ENCODE measurements around the gene BCOR.

Gene BCOR

GRCh38 chrX:40081679-40082068, 16.1 kb downstream of the BCOR start:
- Histone ChIP-seq H3K9ac (ENCODE audit: low read length) (no peak overlapping the region), H3K18ac (ENCODE audit: low read depth in 1 of 2, low read length in 2 of 2) (no peak overlapping the region), H3K27me3 (ENCODE audit: control insufficient read depth in 1 of 2, insufficient read depth in 1 of 2, low read length in 2 of 2) (peaks cover 0 to 47% of the 10 kb centered on the region in 2 experiments), H3K27ac (ENCODE audit: low read length, poor library complexity, severe bottlenecking) (no peak overlapping the region), H4K8ac (ENCODE audit: low read length) (no peak overlapping the region), H3K23ac (ENCODE audit: low read length in 2 of 2) (no peak overlapping the region), H2BK120ac (ENCODE audit: low read depth, low read length) (no peak overlapping the region), H3K9me3 (ENCODE audit: control insufficient read depth, low read length) (no peaks in the 10 kb centered on the region), H3K4ac (ENCODE audit: low read depth in 1 of 2, low read length in 2 of 2) (no peak overlapping the region), H2AFZ (ENCODE audit: low read depth, low read length) (no peak overlapping the region), H3K4me1 (ENCODE audit: control insufficient read depth, insufficient read depth, low read depth, low read length) (peaks cover 33% of the 10 kb centered on the region), H2BK15ac (ENCODE audit: low read depth, poor library complexity, severe bottlenecking) (no peak overlapping the region), H3K14ac (ENCODE audit: low read length in 2 of 2) (no peak overlapping the region), H3K4me3 (ENCODE audit: insufficient read depth in 1 of 2, low read depth in 1 of 2, low read length in 2 of 2) (no peak overlapping the region), H2AK5ac (ENCODE audit: low read length, severe bottlenecking) (no peak overlapping the region), H3K36me3 (ENCODE audit: control insufficient read depth in 1 of 2, insufficient read depth in 2 of 2, low read depth in 1 of 2, low read length in 2 of 2) (peaks cover 0 to 21% of the 10 kb centered on the region in 2 experiments), H2BK12ac (ENCODE audit: low read length in 2 of 2) (no peak overlapping the region), H4K91ac (ENCODE audit: low read length) (no peak overlapping the region), H2BK5ac (ENCODE audit: low read depth, low read length, poor library complexity, severe bottlenecking) (no peak overlapping the region), H3K79me1 (replicated peaks; ENCODE audit: low read length, poor library complexity, severe bottlenecking) (peaks cover 9% of the 10 kb centered on the region), H3K4me2 (ENCODE audit: low read length, poor library complexity, severe bottlenecking) (no peak overlapping the region)
- WGBS, result 56% methylated on average over 3 of the region's 4 CpGs
- DNase-seq, result no peak

DNA sequence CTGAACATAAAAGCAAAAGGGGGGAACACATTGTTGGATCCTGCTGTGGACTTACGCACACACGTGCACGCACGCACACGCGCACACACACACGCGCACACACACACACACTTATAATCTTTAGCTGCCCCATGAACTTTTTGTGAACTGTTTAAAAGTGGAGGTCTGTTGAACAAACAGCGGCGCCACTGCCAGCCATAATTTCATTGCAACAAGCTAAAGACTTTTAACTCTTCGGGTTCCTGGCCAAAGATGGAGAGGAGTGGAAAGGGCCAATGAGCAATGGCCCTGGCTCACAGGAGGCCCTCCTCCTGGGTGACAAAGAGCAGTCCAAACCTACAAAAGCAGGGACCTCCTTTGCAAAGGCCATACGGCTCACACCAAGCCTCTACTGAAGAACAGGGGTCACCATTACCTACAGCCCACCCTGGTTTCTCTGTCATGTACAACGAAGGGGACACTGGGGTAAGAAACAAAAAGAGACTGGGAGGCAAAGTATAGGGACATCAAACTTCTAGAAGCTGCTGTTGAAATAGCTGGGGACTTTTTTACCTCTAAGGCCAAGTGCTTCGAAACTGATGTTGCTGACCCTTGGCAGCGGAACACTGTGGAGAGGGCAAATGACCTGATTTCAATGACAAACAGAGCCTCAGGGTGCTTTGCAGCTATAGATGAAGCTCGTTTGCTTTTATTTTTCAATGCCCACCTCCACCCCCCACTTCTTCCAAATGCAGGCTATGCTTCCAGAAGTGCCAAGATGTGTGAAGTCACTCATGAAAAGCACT, 16.7 kb downstream of the BCOR start:
- no peak overlapping the region for H2BK120ac ChIP-seq (ENCODE audit: low read depth, low read length)
- WGBS, result 75% methylated on average over 7 of the region's 16 CpGs

DNA sequence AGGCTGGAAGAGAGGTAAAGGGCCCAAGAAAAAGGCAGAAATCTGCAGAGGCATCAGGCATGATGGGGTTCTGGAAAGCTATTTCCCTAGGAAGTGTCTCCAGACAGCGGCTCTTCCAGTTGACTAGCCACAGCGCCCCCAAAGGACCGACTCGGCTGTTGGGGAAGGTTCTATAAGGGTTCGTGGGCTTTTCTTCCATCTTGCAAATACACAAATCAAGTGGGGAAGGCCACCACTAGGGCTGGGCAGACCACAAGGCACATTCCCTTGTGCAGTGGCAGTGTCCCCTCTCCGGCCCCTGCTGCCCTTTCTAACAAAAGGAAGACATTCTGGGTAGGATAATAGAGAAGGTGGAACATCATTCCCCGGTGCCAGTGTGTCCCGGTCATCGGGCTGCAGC, 18.2 kb downstream of the BCOR start:
- H2AFZ ChIP-seq (ENCODE audit: low read depth, low read length), result no peak overlapping the region
- H3K4me2 ChIP-seq (ENCODE audit: low read length, poor library complexity, severe bottlenecking), result no peak overlapping the region
- no peak overlapping the region for H3K23ac ChIP-seq (ENCODE audit: low read length in 2 of 2)
- H3K4me3 ChIP-seq (ENCODE audit: insufficient read depth in 1 of 2, low read depth in 1 of 2, low read length in 2 of 2), result no peak overlapping the region
- H4K8ac ChIP-seq (ENCODE audit: low read length), result no peak overlapping the region
- no peak overlapping the region for H3K9ac ChIP-seq (ENCODE audit: low read length)
- H3K36me3 ChIP-seq (ENCODE audit: control insufficient read depth in 1 of 2, insufficient read depth in 2 of 2, low read depth in 1 of 2, low read length in 2 of 2), result peaks cover under 1 to 28% of the 10 kb centered on the region in 2 experiments
- H4K91ac ChIP-seq (ENCODE audit: low read length), result no peak overlapping the region
- no peak overlapping the region for H3K14ac ChIP-seq (ENCODE audit: low read length in 2 of 2)
- no peak overlapping the region for H2BK5ac ChIP-seq (ENCODE audit: low read depth, low read length, poor library complexity, severe bottlenecking)
- no peak overlapping the region for H2BK15ac ChIP-seq (ENCODE audit: low read depth, poor library complexity, severe bottlenecking)
- no peak for DNase-seq
- no peak overlapping the region for H2BK120ac ChIP-seq (ENCODE audit: low read depth, low read length)
- H2BK12ac ChIP-seq (ENCODE audit: low read length in 2 of 2), result no peak overlapping the region
- H3K4ac ChIP-seq (ENCODE audit: low read depth in 1 of 2, low read length in 2 of 2), result no peak overlapping the region
- no peak overlapping the region for H3K18ac ChIP-seq (ENCODE audit: low read depth in 1 of 2, low read length in 2 of 2)
- H3K27ac ChIP-seq (ENCODE audit: low read length, poor library complexity, severe bottlenecking), result no peak overlapping the region
- H3K4me1 ChIP-seq (ENCODE audit: control insufficient read depth, insufficient read depth, low read depth, low read length), result peaks cover 25% of the 10 kb centered on the region
- peaks cover 0 to 39% of the 10 kb centered on the region in 2 experiments for H3K27me3 ChIP-seq (ENCODE audit: control insufficient read depth in 1 of 2, insufficient read depth in 1 of 2, low read length in 2 of 2)
- 72% methylated on average over 5 of the region's 9 CpGs for WGBS
- peaks cover 12% of the 10 kb centered on the region for H3K79me1 ChIP-seq (replicated peaks; ENCODE audit: low read length, poor library complexity, severe bottlenecking)
- H3K9me3 ChIP-seq (ENCODE audit: control insufficient read depth, low read length), result no peaks in the 10 kb centered on the region
- no peak overlapping the region for H2AK5ac ChIP-seq (ENCODE audit: low read length, severe bottlenecking)

More for the DNA sequence above, 16.7 kb downstream of the BCOR start:
- Histone ChIP-seq H2BK5ac (ENCODE audit: low read depth, low read length, poor library complexity, severe bottlenecking) (no peak overlapping the region), H3K79me1 (replicated peaks; ENCODE audit: low read length, poor library complexity, severe bottlenecking) (peaks cover 9% of the 10 kb centered on the region), H3K4ac (ENCODE audit: low read depth in 1 of 2, low read length in 2 of 2) (no peak overlapping the region), H3K14ac (ENCODE audit: low read length in 2 of 2) (no peak overlapping the region), H3K27me3 (ENCODE audit: control insufficient read depth in 1 of 2, insufficient read depth in 1 of 2, low read length in 2 of 2) (peaks cover 0 to 43% of the 10 kb centered on the region in 2 experiments), H3K9ac (ENCODE audit: low read length) (no peak overlapping the region), H3K4me1 (ENCODE audit: control insufficient read depth, insufficient read depth, low read depth, low read length) (peaks cover 28% of the 10 kb centered on the region), H3K36me3 (ENCODE audit: control insufficient read depth in 1 of 2, insufficient read depth in 2 of 2, low read depth in 1 of 2, low read length in 2 of 2) (peaks cover 0 to 18% of the 10 kb centered on the region in 2 experiments), H3K23ac (ENCODE audit: low read length in 2 of 2) (no peak overlapping the region), H3K27ac (ENCODE audit: low read length, poor library complexity, severe bottlenecking) (no peak overlapping the region), H4K8ac (ENCODE audit: low read length) (no peak overlapping the region), H3K18ac (ENCODE audit: low read depth in 1 of 2, low read length in 2 of 2) (peak overlapping the region in 1 of 2 experiments; percentile 34), H4K91ac (ENCODE audit: low read length) (no peak overlapping the region), H2AK5ac (ENCODE audit: low read length, severe bottlenecking) (no peak overlapping the region), H3K9me3 (ENCODE audit: control insufficient read depth, low read length) (no peaks in the 10 kb centered on the region), H3K4me3 (ENCODE audit: insufficient read depth in 1 of 2, low read depth in 1 of 2, low read length in 2 of 2) (no peak overlapping the region), H3K4me2 (ENCODE audit: low read length, poor library complexity, severe bottlenecking) (no peak overlapping the region), H2BK12ac (ENCODE audit: low read length in 2 of 2) (no peak overlapping the region), H2AFZ (ENCODE audit: low read depth, low read length) (no peak overlapping the region), H2BK15ac (ENCODE audit: low read depth, poor library complexity, severe bottlenecking) (no peak overlapping the region)
- no peak for DNase-seq

DNA sequence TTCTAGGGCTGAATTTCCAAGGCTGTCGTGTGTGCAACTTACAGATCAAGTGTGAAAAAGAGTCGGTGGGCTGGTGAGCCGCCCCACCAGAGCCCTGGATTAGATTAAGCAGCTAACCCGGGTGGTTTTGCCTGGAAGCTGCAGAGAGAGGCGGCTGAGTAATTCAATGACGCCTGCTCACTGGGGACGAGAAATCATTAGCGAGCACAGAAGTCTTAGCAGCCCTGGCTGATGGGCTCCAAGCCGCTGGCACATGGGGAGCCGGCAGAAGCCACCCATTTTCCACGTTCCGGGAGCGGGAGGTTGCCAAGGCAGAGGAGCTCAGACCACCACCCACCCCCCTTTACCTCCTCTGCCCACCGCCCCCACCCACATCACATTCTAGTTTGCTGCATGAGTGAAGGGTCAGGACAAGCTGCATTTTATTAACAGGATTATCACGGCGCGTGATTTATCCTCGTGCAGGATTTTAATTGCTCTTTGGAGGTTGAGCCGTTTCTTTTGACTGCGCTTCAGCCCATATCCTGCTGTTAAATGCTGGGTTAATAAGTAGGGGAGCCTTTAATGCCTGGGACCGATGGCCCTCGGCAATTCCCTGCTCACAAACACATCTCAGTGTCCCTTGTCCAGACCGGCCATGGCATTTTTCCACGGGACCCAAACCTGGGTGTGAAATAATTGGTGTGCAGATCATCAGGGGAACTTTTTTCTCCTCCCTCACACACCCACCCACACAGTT, 19.1 kb downstream of the BCOR start:
- Histone ChIP-seq H3K27me3 (ENCODE audit: control insufficient read depth in 1 of 2, insufficient read depth in 1 of 2, low read length in 2 of 2) (peaks cover 0 to 31% of the 10 kb centered on the region in 2 experiments), H3K18ac (ENCODE audit: low read depth in 1 of 2, low read length in 2 of 2) (no peak overlapping the region), H4K91ac (ENCODE audit: low read length) (no peak overlapping the region), H3K9me3 (ENCODE audit: control insufficient read depth, low read length) (no peaks in the 10 kb centered on the region), H3K9ac (ENCODE audit: low read length) (no peak overlapping the region), H3K4me3 (ENCODE audit: insufficient read depth in 1 of 2, low read depth in 1 of 2, low read length in 2 of 2) (no peak overlapping the region), H3K27ac (ENCODE audit: low read length, poor library complexity, severe bottlenecking) (no peak overlapping the region), H2BK15ac (ENCODE audit: low read depth, poor library complexity, severe bottlenecking) (no peak overlapping the region), H4K8ac (ENCODE audit: low read length) (no peak overlapping the region), H3K4ac (ENCODE audit: low read depth in 1 of 2, low read length in 2 of 2) (no peak overlapping the region), H3K4me1 (ENCODE audit: control insufficient read depth, insufficient read depth, low read depth, low read length) (peaks cover 20% of the 10 kb centered on the region), H2BK120ac (ENCODE audit: low read depth, low read length) (no peak overlapping the region), H2BK5ac (ENCODE audit: low read depth, low read length, poor library complexity, severe bottlenecking) (no peak overlapping the region), H3K79me1 (replicated peaks; ENCODE audit: low read length, poor library complexity, severe bottlenecking) (peaks cover 12% of the 10 kb centered on the region), H3K36me3 (ENCODE audit: control insufficient read depth in 1 of 2, insufficient read depth in 2 of 2, low read depth in 1 of 2, low read length in 2 of 2) (peaks cover 10 to 38% of the 10 kb centered on the region in 2 experiments), H2BK12ac (ENCODE audit: low read length in 2 of 2) (no peak overlapping the region), H3K14ac (ENCODE audit: low read length in 2 of 2) (no peak overlapping the region), H3K23ac (ENCODE audit: low read length in 2 of 2) (no peak overlapping the region), H2AFZ (ENCODE audit: low read depth, low read length) (no peak overlapping the region), H3K4me2 (ENCODE audit: low read length, poor library complexity, severe bottlenecking) (no peak overlapping the region), H2AK5ac (ENCODE audit: low read length, severe bottlenecking) (no peak overlapping the region)
- DNase-seq, result no peak
- 91% methylated on average over 19 of the region's 24 CpGs for WGBS

All from mesenchymal stem cell (in vitro differentiated cells and primary cell).